Adrenal gland (tissue), 12 donors: ENCODE data around the gene CERS4. TPM values are rescaled to one million over a fixed set of nuclear protein-coding genes. Genes with fewer than 3 reads are reported as not detected.
"Not testable (repeated sequence)": the region's sequence is repeated elsewhere in the genome, so short reads cannot be mapped to it uniquely, and the experiment has no call there.

Experiments used
- DNase-seq, 7 donors: peaks; one replicate each; pipeline ENCODE4 v3.0.0-alpha.2; 2019 to 2020
- H3K27ac ChIP-seq, 5 donors: fragments of 200-600 bp; sonication (generic) in 4 of 5; 1 replicate in 3 of 5; 2 replicates in 2 of 5; pipeline versions ENCODE4 v1.5.1 to v1.8.0; 2016 to 2020; ENCODE audit warnings: mild to moderate bottlenecking in 1 of 5
- H3K27me3 ChIP-seq: fragments of 200-600 bp; 2 replicates; pipeline ENCODE4 v1.8.0; 2021
- H3K36me3 ChIP-seq, 2 donors: fragments of 200-600 bp; replicated peaks in 1 of 2; 1 replicate in 1 of 2; 2 replicates in 1 of 2; pipeline versions ENCODE4 v1.5.1 to v1.8.0; 2018 to 2022
- H3K4me1 ChIP-seq, 2 donors: fragments of 200-600 bp; replicated peaks in 1 of 2; 1 replicate in 1 of 2; 2 replicates in 1 of 2; pipeline versions ENCODE4 v1.5.1 to v1.8.0; 2018 to 2021
- H3K4me3 ChIP-seq, 4 donors: fragments of 200-600 bp; sonication (generic) in 3 of 4; one replicate each; pipeline ENCODE4 v1.5.1; 2016 to 2018
- H3K9me3 ChIP-seq, 3 donors: fragments of 200-600 bp; sonication (generic) in 1 of 3; replicated peaks in 1 of 3; 1 replicate in 2 of 3; 2 replicates in 1 of 3; pipeline versions ENCODE4 v1.5.1 to v1.8.0; 2016 to 2021
- POLR2A ChIP-seq, 2 donors: fragments of 450-650 bp; IDR thresholded peaks; one replicate each; pipeline ENCODE4 v1.6.1; 2017; ENCODE audit warnings: antibody characterized with exemption in 2 of 2, mild to moderate bottlenecking in 2 of 2, moderate library complexity in 1 of 2
- WGBS, 4 donors: extraction: QIAGEN DNeasy Blood & Tissue Kit in 2 of 4; methylation state at CpG; one replicate each; pipeline versions ENCODE4 v1.1.5 to v1.1.7; 2013 to 2017; 5-methylcytosine and 5-hydroxymethylcytosine counted together
- intact Hi-C, 2 donors: fragments of 100-400 bp; cut with DNase I; formaldehyde crosslinking; loops; one replicate each; pipeline versions ENCODE4 v1.14.1 to v1.15.0; 2022 to 2023
- polyA plus RNA-seq, 3 donors: library from polyadenylated mRNA; stranded (reverse); fragments of 200-250 nt in 2 of 3; fragments of 350-450 nt in 1 of 3; fragmentation: Illumina TruSeq in 1 of 3; extraction: RNeasy Lipid Tissue Mini Kit (QIAGEN cat#74804) in 1 of 3; gene quantifications; one replicate each; pipeline ENCODE4 v1.2.3, GENCODE V29; 2013 to 2014
- total RNA-seq, 9 donors: library from RNA; depleted of rRNA in 4 of 9; stranded (reverse); fragments of >200 nt in 4 of 9; fragments of 120-200 nt in 1 of 9; fragmentation: NEBNext Ultra II Directional in 1 of 9; extraction: Animal tissue kit (Norgen Biotek cat#: 25700) in 1 of 9; gene quantifications; one replicate each; pipeline versions ENCODE4 v1.1.0 to v1.2.4, GENCODE V29; 2013 to 2023
- TF ChIP-seq, protein P1 (sequence below), 6 experiments: fragments of 450-650 bp in 4 of 6; fragments of 200-600 bp in 2 of 6; sonication (generic) in 1 of 6; IDR thresholded peaks; 1 replicate in 5 of 6; 2 replicates in 1 of 6; pipeline versions ENCODE4 v1.5.1 to v1.8.0; 2016 to 2021; ENCODE audit warnings: antibody characterized with exemption in 6 of 6, mild to moderate bottlenecking in 2 of 6, moderate library complexity in 1 of 6
- donor health status: healthy with polysubstance abuse.
- donor health status: Bipolar disorder and iron deficiency.
- donor health status: DM: yes; HTN: yes; CAD: no.
- donor health status: DM: no; HTN: no; CAD: no.
- donor health status: DM: no; HTN: no; CAD: no.
- donor health status: DM: yes; HTN: yes; CAD: no.

CERS4 gene
- total and polyA plus RNA-seq, 12 donors = 5.5 to 64.4 (median 30.2) TPM

DNA sequence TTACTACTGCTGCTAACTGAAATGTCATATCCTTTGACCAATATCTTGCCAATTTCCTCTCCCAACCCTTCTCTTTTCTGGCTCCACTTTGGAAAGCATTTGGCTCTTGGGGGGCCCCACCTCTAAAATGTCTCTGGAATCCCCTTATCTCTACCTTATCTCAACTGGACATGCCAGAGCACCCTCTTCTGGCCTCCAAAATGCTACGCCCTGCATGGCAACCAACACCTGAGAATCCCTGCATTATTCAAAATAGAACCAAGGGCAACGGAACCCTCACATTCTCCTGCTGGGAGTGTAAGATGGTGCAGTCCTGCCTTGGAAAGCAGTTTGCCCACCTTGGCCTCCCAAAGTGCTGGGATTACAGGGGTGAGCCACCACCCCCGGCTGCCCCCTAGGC is 35.3 kb downstream of the CERS4 start:
- 72 to 94% (median 82%) methylated on average over 1 to 3 of the region's 3 CpGs for WGBS, 4 donors
- DNase-seq = no peak
- TF ChIP-seq, protein P1, sequence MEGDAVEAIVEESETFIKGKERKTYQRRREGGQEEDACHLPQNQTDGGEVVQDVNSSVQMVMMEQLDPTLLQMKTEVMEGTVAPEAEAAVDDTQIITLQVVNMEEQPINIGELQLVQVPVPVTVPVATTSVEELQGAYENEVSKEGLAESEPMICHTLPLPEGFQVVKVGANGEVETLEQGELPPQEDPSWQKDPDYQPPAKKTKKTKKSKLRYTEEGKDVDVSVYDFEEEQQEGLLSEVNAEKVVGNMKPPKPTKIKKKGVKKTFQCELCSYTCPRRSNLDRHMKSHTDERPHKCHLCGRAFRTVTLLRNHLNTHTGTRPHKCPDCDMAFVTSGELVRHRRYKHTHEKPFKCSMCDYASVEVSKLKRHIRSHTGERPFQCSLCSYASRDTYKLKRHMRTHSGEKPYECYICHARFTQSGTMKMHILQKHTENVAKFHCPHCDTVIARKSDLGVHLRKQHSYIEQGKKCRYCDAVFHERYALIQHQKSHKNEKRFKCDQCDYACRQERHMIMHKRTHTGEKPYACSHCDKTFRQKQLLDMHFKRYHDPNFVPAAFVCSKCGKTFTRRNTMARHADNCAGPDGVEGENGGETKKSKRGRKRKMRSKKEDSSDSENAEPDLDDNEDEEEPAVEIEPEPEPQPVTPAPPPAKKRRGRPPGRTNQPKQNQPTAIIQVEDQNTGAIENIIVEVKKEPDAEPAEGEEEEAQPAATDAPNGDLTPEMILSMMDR (IDR thresholded peaks at IDR 0.05) = no peak
- no peak for TF ChIP-seq POLR2A (IDR thresholded peaks at IDR 0.05)
- Histone ChIP-seq H3K4me1 (peaks cover 15 to 17% of the 10 kb centered on the region in 2 donors), H3K27ac (no peak overlapping the region), H3K36me3 (no peaks in the 10 kb centered on the region), H3K27me3 (no peaks in the 10 kb centered on the region), H3K4me3 (no peak overlapping the region), H3K9me3 (no peaks in the 10 kb centered on the region)
- intact Hi-C loops = no loop called here

DNA sequence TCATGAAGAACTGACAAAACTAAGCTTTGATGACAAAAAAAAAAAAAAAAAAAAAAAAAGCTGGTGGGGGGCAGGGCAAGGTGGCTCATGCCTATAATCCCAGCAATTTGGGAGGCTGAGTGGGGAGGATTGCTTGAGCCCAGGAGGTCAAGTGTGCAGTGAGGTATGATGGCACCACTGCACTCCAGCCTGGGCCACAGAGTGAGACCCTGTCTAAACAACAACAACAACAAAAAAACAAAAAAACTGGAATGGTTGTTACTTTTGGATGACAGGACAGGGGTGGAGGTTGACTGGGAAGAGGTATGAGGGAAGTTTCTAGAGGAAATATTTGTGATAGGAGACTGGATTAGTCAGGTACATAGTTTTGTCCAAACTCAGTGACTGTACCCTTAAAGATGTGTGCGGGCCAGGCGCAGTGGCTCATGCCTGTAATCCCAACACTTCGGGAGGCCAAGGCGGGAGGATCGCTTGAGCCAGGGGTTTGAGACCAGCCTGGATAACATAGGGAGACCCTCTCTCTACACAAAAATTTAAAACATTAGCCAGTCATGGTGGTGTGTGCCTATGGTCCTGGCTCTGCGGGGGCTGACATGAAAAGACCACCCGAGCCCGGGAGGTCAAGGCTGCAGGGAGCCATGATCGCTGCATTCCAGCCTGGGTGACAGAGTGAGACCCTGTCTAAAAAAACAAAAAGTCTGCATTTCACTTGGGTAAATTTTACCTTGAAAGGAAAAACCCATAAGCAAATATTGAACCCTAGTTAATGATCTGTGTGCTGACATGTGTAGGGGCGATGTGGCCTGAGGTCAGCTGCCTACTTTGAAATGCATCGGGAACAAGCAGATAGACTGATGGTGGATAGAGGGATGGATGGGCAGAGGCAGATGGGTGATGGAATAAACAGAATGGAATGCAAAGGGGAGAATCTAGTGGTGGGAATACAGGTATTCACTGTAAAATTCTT is 37.0 kb downstream of the CERS4 start:
- H3K4me3 ChIP-seq = no peak overlapping the region
- H3K27me3 ChIP-seq = no peaks in the 10 kb centered on the region
- no peak for DNase-seq
- intact Hi-C loops = no loop called here
- TF ChIP-seq POLR2A (IDR thresholded peaks at IDR 0.05) = no peak
- TF ChIP-seq, protein P1 (IDR thresholded peaks at IDR 0.05) = no peak
- H3K9me3 ChIP-seq = no peaks in the 10 kb centered on the region
- peaks cover 4% of the 10 kb centered on the region in 2 donors for H3K4me1 ChIP-seq
- no peak overlapping the region for H3K27ac ChIP-seq
- no peaks in the 10 kb centered on the region for H3K36me3 ChIP-seq
- WGBS, 4 donors = 86 to 92% (median 91%) methylated on average over 11 of the region's 11 CpGs

DNA sequence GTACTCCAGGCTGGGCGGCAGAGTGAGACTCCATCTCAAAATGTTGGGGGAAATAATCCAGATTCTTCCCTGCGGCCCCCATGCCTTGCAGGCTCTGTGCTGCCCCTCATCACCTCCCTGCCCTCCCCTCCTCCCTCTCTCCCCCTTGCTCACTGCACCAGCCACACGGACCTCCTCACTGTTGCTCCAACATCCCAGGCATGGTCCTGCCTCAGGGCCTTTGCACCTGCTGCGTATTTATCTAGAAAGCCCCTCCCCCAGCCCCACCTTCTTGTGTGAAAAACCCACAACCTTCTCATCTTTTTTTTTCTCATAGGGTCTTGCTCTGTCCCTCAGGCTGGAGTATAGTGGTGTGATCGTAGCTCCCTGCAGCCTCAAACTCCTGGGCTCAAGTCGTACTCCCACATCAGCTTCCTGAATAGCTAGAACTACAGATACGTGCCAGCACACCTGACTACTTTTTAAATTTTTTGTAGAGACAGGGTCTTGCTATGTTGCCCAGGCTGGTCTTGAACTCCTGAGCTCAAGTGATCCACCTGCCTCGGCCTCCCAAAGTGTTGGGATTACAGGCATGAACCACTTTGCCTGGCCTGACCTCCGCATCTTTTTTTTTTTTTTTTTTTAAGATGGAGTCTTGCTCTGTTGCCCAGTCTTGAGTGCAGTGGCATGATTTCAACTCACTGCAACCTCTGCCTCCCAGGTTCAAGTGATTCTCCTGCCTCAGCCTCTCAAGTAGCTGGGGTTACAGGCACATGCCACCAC is 38.1 kb downstream of the CERS4 start:
- H3K27me3 ChIP-seq, DNase-seq, H3K27ac ChIP-seq, H3K4me1 ChIP-seq, intact Hi-C loops, H3K4me3 ChIP-seq, H3K9me3 ChIP-seq, H3K36me3 ChIP-seq: not testable (repeated sequence)
- WGBS, 4 donors = 91 to 97% (median 93%) methylated on average over 8 to 9 of the region's 9 CpGs

DNA sequence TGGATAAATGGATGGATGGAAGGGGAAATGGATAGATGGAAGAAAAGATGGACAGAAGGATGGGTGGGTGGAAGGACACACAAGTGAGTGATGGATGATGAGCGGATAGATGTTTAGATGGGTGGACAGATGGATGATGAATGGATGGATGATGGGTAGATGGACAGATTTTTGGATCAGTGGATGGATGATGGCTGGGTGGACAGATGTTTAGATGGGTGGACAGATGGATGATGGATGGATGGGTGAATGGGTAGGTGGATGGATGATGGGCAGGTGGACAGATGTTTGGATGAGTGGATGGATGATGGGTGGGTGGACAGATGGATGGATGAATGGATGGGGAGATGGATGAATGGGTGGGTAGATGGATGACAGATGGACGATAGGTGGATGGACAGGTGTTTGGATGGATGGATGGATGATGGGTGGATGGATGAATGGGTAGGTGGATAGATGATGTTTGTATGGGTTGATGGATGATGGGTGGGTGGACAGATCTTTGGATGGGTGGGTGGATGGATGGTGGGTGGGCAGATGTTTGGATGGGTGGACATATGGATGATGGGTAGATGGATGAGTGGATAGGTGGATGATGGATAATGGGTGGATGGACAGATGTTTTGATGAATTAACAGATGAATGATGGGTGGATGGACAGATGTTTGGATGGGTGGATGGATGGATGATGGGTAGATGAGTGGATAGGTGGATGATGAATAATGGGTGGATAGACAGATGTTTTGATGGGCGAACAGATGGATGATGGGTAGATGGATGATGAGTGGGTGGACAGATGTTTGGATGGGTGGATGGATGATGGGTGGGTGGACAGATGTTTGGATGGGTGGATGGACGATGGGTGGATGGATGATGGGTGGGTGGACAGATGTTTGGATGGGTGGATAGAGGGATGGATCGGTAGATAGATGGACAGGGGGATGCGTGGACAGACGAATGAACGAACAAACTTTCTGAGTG is 39.5 kb downstream of the CERS4 start:
- WGBS, 4 donors = 90 to 96% (median 94%) methylated on average over 8 of the region's 8 CpGs
- no peaks in the 10 kb centered on the region for H3K36me3 ChIP-seq
- intact Hi-C loops = no loop called here
- TF ChIP-seq, protein P1 (IDR thresholded peaks at IDR 0.05) = no peak
- TF ChIP-seq POLR2A (IDR thresholded peaks at IDR 0.05) = no peak
- H3K4me1 ChIP-seq = no peaks in the 10 kb centered on the region
- no peaks in the 10 kb centered on the region for H3K9me3 ChIP-seq
- no peak overlapping the region for H3K4me3 ChIP-seq
- no peak for DNase-seq
- H3K27me3 ChIP-seq = no peaks in the 10 kb centered on the region
- no peak overlapping the region for H3K27ac ChIP-seq
